Spleen (tissue), 13 donors: Measurements from ENCODE around the gene OSGIN1. TPM values are rescaled to one million over a fixed set of nuclear protein-coding genes. Genes with fewer than 3 reads are reported as not detected.

ENCODE experiments used
- DNase-seq: peaks from one replicate; pipeline ENCODE4 v3.0.0-alpha.2; 2020
- H3K27ac ChIP-seq, 8 donors: fragments of 200-600 bp; sonication (generic) in 7 of 8; 1 replicate in 4 of 8; 2 replicates in 4 of 8; pipeline versions ENCODE4 v1.5.0 to v1.8.0; 2016 to 2021; ENCODE audit warnings: inconsistent platforms in 4 of 8, mild to moderate bottlenecking in 4 of 8, moderate library complexity in 1 of 8
- H3K27me3 ChIP-seq, 7 donors: fragments of 200-600 bp; sonication (generic) in 6 of 7; replicated peaks in 1 of 7; 1 replicate in 4 of 7; 2 replicates in 3 of 7; pipeline versions ENCODE4 v1.5.0 to v1.8.0; 2016 to 2021; ENCODE audit warnings: inconsistent platforms in 3 of 7, mild to moderate bottlenecking in 1 of 7
- H3K36me3 ChIP-seq, 6 donors: fragments of 200-600 bp; sonication (generic) in 5 of 6; 1 replicate in 4 of 6; 2 replicates in 2 of 6; pipeline versions ENCODE4 v1.5.0 to v1.8.0; 2016 to 2021; ENCODE audit warnings: inconsistent platforms in 2 of 6
- H3K4me1 ChIP-seq, 6 donors: fragments of 200-600 bp; sonication (generic) in 5 of 6; 1 replicate in 3 of 6; 2 replicates in 3 of 6; pipeline versions ENCODE4 v1.5.0 to v1.8.0; 2016 to 2021; ENCODE audit warnings: inconsistent platforms in 3 of 6
- H3K4me3 ChIP-seq, 8 donors: fragments of 200-600 bp; sonication (generic) in 7 of 8; 1 replicate in 4 of 8; 2 replicates in 4 of 8; pipeline versions ENCODE4 v1.5.0 to v1.8.0; 2016 to 2021; ENCODE audit warnings: inconsistent platforms in 4 of 8, mild to moderate bottlenecking in 4 of 8, moderate library complexity in 2 of 8
- H3K9me3 ChIP-seq, 8 donors: fragments of 200-600 bp; sonication (generic) in 7 of 8; 1 replicate in 4 of 8; 2 replicates in 4 of 8; pipeline versions ENCODE4 v1.5.0 to v1.8.0; 2016 to 2021; ENCODE audit warnings: inconsistent platforms in 4 of 8
- POLR2A ChIP-seq, 3 donors: fragments of 450-650 bp; IDR thresholded peaks; one replicate each; pipeline ENCODE4 v1.5.1; 2017; ENCODE audit warnings: antibody characterized with exemption in 3 of 3, mild to moderate bottlenecking in 1 of 3
- POLR2AphosphoS5 ChIP-seq, 3 donors: sonication (generic); formaldehyde crosslinking; IDR thresholded peaks; one replicate each; pipeline ENCODE4 v1.5.1; 2017; ENCODE audit warnings: antibody characterized with exemption in 3 of 3
- whole genome bisulfite sequencing, 5 donors: extraction: QIAGEN DNeasy Blood & Tissue Kit in 3 of 5; methylation state at CpG; one replicate each; pipeline versions ENCODE4 v1.1.5 to v1.1.7; 2013 to 2018; 5-methylcytosine and 5-hydroxymethylcytosine counted together
- intact Hi-C: fragments of 100-400 bp; cut with DNase I; formaldehyde crosslinking; loops from one replicate; pipeline ENCODE4 v1.15.0; 2023; ENCODE audit warnings: low total_unique reads
- long read RNA-seq, 2 donors: transcript quantifications; one replicate each; lab custom pipeline, GENCODE V29; 2026
- polyA plus RNA-seq, 3 donors: library from polyadenylated mRNA; stranded (reverse); fragments of 200-250 nt; gene quantifications; one replicate each; pipeline ENCODE4 v1.2.1, GENCODE V29; 2013
- total RNA-seq, 7 donors: library from RNA; depleted of rRNA in 3 of 7; stranded (reverse); fragments of >200 nt in 3 of 7; fragmentation: NEBNext Ultra II Directional in 4 of 7; extraction: Animal tissue kit (Norgen Biotek cat#: 25700) in 4 of 7; gene quantifications; one replicate each; pipeline versions ENCODE4 v1.1.0 to v1.2.1, GENCODE V29; 2016 to 2021
- TF ChIP-seq, protein P1 (sequence below), 11 experiments: fragments of 200-600 bp in 7 of 11; fragments of 450-650 bp in 4 of 11; sonication (generic) in 4 of 11; IDR thresholded peaks in 8 of 11; conservative IDR thresholded peaks in 3 of 11; 1 replicate in 7 of 11; 2 replicates in 4 of 11; pipeline versions ENCODE4 v1.4.0 to v1.8.0; 2016 to 2021; ENCODE audit warnings: antibody characterized with exemption in 11 of 11, inconsistent platforms in 4 of 11, mild to moderate bottlenecking in 1 of 11
- donor health status: healthy with polysubstance abuse.
- donor health status: DM: no; HTN: no; CAD: no; lungs with moderate emphysema.
- donor health status: DM: no; HTN: no; CAD: no.
- donor health status: Bipolar disorder and iron deficiency.
- donor health status: healthy.
- donor health status: DM: no; HTN: no; CAD: no.
- donor health status: DM: yes; HTN: yes; CAD: no.

The OSGIN1 gene, protein sequence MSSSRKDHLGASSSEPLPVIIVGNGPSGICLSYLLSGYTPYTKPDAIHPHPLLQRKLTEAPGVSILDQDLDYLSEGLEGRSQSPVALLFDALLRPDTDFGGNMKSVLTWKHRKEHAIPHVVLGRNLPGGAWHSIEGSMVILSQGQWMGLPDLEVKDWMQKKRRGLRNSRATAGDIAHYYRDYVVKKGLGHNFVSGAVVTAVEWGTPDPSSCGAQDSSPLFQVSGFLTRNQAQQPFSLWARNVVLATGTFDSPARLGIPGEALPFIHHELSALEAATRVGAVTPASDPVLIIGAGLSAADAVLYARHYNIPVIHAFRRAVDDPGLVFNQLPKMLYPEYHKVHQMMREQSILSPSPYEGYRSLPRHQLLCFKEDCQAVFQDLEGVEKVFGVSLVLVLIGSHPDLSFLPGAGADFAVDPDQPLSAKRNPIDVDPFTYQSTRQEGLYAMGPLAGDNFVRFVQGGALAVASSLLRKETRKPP
- total RNA-seq: 10 to 100 TPM in 2 of 7 donors, 1 to 10 TPM in 5; 4.7 to 13.5 (median 9.5) TPM
- polyA plus RNA-seq: 10 to 100 TPM in 1 of 3 donors, 1 to 10 TPM in 2; 2.3 to 13.2 (median 6.1) TPM
- long read RNA-seq, donor 1, partial matches to known transcripts: 0 of 4 reads
- long read RNA-seq, donor 1, other reads (novel, unspliced or antisense): 0 of 4 reads
- long read RNA-seq, donor 2: 0 reads

DNA sequence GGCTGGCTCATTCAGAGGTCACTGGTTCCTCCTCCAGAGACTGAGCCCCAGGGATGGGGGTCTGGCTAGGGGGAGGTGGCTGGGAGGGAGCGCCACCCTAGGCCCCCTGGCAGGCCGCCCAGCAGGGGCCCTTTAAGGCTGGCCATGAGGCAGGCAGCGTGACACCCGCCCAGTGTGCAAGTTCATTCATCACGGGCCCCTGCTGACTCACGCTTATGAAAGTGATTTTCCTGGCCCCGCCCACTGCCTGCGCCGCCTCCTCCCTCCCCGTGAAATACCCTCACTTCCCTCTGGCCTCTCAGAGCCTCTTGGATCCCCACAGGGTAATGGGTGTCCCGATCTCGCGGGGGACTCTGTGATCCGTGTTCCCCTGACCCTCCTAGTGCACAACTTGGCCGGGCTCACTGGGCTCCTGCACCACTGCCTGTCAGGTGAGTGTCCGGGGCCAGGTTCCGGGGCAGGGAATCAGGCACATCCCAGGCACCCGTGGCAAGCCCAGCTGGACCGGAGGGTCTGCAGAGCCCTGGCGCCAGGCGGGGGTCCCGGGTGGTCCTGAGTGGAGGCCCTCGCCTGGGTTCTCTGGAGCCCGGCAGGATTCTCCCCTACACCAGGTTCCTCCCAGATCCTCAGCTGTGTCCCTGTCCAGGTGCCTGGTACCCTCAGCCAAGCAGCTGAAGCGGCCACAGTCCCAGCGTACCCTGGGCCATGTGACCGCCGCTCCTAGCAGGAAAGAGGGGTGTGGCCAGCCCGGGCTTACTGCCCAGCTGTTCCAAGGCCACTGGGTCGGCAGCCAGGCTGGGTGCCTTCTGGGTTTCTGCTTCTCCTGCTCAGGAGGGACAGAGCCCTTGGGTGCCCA lies at the start of gene OSGIN1:
OSGIN1 (plus strand) TSS at position 301 of the 856 bp plus-strand sequence. CDS start 4,432 bp downstream, outside the sequence.
- H3K9me3 ChIP-seq: no peaks in the 10 kb centered on the region
- peaks cover 0 to 44% (median 5%) of the 10 kb centered on the region in 7 donors for H3K27me3 ChIP-seq
- H3K4me1 ChIP-seq: peaks cover 0 to 51% (median 34%) of the 10 kb centered on the region in 6 donors
- WGBS, 5 donors: 0 to 7% (median 3%) methylated on average over 8 to 30 of the region's 30 CpGs
- H3K36me3 ChIP-seq: peaks cover 0 to 8% (median 0%) of the 10 kb centered on the region in 6 donors
- peak within 1 kb of the TSS; percentile 68 to 95 (median 88) for H3K27ac ChIP-seq
- DNase-seq: peak; percentile 94
- H3K4me3 ChIP-seq: peak within 1 kb of the TSS; percentile 29 to 77 (median 48)
- intact Hi-C loops: loop anchor here (10.0 kb wide), 2 partner anchors 112 to 222 kb away; no protein-coding TSS in a partner anchor
- TF ChIP-seq, protein P1, sequence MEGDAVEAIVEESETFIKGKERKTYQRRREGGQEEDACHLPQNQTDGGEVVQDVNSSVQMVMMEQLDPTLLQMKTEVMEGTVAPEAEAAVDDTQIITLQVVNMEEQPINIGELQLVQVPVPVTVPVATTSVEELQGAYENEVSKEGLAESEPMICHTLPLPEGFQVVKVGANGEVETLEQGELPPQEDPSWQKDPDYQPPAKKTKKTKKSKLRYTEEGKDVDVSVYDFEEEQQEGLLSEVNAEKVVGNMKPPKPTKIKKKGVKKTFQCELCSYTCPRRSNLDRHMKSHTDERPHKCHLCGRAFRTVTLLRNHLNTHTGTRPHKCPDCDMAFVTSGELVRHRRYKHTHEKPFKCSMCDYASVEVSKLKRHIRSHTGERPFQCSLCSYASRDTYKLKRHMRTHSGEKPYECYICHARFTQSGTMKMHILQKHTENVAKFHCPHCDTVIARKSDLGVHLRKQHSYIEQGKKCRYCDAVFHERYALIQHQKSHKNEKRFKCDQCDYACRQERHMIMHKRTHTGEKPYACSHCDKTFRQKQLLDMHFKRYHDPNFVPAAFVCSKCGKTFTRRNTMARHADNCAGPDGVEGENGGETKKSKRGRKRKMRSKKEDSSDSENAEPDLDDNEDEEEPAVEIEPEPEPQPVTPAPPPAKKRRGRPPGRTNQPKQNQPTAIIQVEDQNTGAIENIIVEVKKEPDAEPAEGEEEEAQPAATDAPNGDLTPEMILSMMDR (IDR thresholded peaks at IDR 0.05 in 8 of 11, conservative IDR thresholded peaks at IDR 0.05 in 3 of 11): peak in 1 of 11 experiments; percentile 11
- peak; percentile 89 to 92 (median 91) for TF ChIP-seq POLR2AphosphoS5 (IDR thresholded peaks at IDR 0.05)
- TF ChIP-seq POLR2A (IDR thresholded peaks at IDR 0.05): peak in 1 of 3 donors; percentile 87

DNA sequence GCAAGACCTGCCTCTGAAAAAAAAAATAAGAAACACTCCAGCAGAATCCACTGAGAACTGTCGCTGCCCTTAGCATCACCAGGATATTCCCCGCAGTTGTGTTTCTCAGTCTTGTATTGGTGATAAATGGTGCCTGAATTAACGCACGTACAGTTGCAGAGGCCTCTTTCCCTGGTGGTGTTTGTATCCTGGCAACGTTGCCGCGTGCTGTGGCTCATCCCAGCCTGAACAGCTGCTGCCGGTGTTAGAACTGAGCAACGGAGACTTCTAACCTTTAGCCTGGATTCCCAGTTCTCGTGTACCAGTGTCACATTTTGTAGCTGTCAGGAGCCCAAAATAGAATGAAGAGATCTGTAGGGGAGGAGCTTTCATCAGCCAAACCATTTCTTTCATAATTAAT lies 49.3 kb upstream of the OSGIN1 start:
- intact Hi-C loops: no loop called here
- Histone ChIP-seq H3K27me3 (no peaks in the 10 kb centered on the region), H3K4me1 (peaks cover 6 to 53% (median 20%) of the 10 kb centered on the region in 6 donors), H3K4me3 (no peak overlapping the region), H3K9me3 (no peaks in the 10 kb centered on the region), H3K27ac (no peak overlapping the region), H3K36me3 (peaks cover 0 to 51% (median 14%) of the 10 kb centered on the region in 6 donors)
- 85 to 89% (median 87%) methylated on average over 10 of the region's 10 CpGs for WGBS, 5 donors
- DNase-seq: no peak
- TF ChIP-seq, protein P1 (IDR thresholded peaks at IDR 0.05 in 8 of 11, conservative IDR thresholded peaks at IDR 0.05 in 3 of 11): no peak

DNA sequence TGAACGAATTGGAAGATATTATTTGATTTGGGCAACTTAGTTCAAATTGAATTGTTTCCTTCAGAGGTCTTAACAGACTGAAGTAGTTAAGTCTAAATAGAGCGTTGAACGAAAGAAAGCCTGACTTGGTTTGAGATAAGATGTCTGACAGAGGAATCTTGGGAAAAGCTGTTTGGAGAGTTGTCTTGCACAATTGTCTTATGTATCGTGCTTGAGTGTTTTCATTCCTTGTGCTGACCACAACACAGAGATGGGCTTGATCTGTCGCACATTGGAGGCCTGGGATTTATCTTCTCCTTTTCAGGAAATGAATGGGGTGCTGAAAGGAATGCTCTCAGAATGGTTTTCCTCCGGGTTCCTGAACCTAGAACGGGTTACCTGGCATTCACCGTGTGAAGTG lies 46.4 kb upstream of the OSGIN1 start:
- H3K36me3 ChIP-seq: peaks cover 0 to 78% (median 39%) of the 10 kb centered on the region in 6 donors
- no peaks in the 10 kb centered on the region for H3K27me3 ChIP-seq
- no peaks in the 10 kb centered on the region for H3K9me3 ChIP-seq
- H3K27ac ChIP-seq: no peak overlapping the region
- no peak overlapping the region for H3K4me3 ChIP-seq
- peaks cover 0 to 29% (median 4%) of the 10 kb centered on the region in 6 donors for H3K4me1 ChIP-seq
- 87 to 94% (median 88%) methylated on average over 8 of the region's 8 CpGs for WGBS, 5 donors
- DNase-seq: no peak
- intact Hi-C loops: no loop called here
- TF ChIP-seq POLR2A (IDR thresholded peaks at IDR 0.05) (no peak), POLR2AphosphoS5 (IDR thresholded peaks at IDR 0.05) (no peak)
- TF ChIP-seq, protein P1 (IDR thresholded peaks at IDR 0.05 in 8 of 11, conservative IDR thresholded peaks at IDR 0.05 in 3 of 11): no peak
